Kidney (tissue), 14 donors: ENCODE results near the gene ATAD3A. TPM values are rescaled to one million over a fixed set of nuclear protein-coding genes. Genes with fewer than 3 reads are reported as not detected.

Experiments used
- DNase-seq, 5 donors: peaks; one replicate each; pipeline ENCODE4 v3.0.0-alpha.2; 2013 to 2020
- FAIRE-seq: peaks from 2 replicates; lab custom pipeline; 2012; peaks lifted over from hg19 to GRCh38; lab: Jason Lieb, UNC
- H3K27ac ChIP-seq, 2 donors: one replicate each; pipeline ENCODE4 v1.7.0; 2013; ENCODE audit warnings: low read depth in 2 of 2, low read length in 2 of 2, inconsistent platforms in 1 of 2
- H3K27me3 ChIP-seq: one replicate; pipeline ENCODE4 v1.7.1; 2013; ENCODE audit warnings: low read length, inconsistent platforms; ENCODE audit not compliant: control insufficient read depth, insufficient read depth
- H3K36me3 ChIP-seq, 3 donors: one replicate each; pipeline versions ENCODE4 v1.7.0 to v1.7.1; 2013; ENCODE audit warnings: low read length in 3 of 3, control low read depth in 1 of 3, inconsistent platforms in 1 of 3; ENCODE audit not compliant: insufficient read depth in 3 of 3, control insufficient read depth in 2 of 3
- H3K4me1 ChIP-seq, 3 donors: one replicate each; pipeline versions ENCODE4 v1.7.0 to v1.7.1; 2013; ENCODE audit warnings: low read length in 3 of 3, inconsistent platforms in 1 of 3, low read depth in 1 of 3; ENCODE audit not compliant: control insufficient read depth in 2 of 3, insufficient read depth in 2 of 3
- H3K4me3 ChIP-seq, 3 donors: one replicate each; pipeline versions ENCODE4 v1.7.0 to v1.8.1; 2013; ENCODE audit warnings: low read length in 3 of 3, control low read depth in 1 of 3, inconsistent platforms in 1 of 3
- H3K9ac ChIP-seq, 3 donors: one replicate each; pipeline versions ENCODE4 v1.7.0 to v1.7.1; 2013; ENCODE audit warnings: low read length in 3 of 3, control low read depth in 1 of 3, inconsistent platforms in 1 of 3
- H3K9me3 ChIP-seq, 3 donors: one replicate each; pipeline versions ENCODE4 v1.7.0 to v1.7.1; 2013; ENCODE audit warnings: low read length in 3 of 3, control low read depth in 1 of 3, inconsistent platforms in 1 of 3; ENCODE audit not compliant: control insufficient read depth in 2 of 3, insufficient read depth in 1 of 3
- CTCF ChIP-seq: IDR thresholded peaks from 3 replicates; pipeline ENCODE4 v1.5.1; 2012; ENCODE audit warnings: mild to moderate bottlenecking, moderate library complexity, borderline replicate concordance; ENCODE audit not compliant: insufficient read depth; ENCODE audit errors: extremely low read depth
- intact Hi-C: fragments of 100-400 bp; cut with DNase I; formaldehyde crosslinking; loops from one replicate; pipeline ENCODE4 v1.11.1; 2022
- polyA plus RNA-seq: library from polyadenylated mRNA; stranded (reverse); fragments of 350-450 nt; fragmentation: Illumina TruSeq; extraction: RNeasy Lipid Tissue Mini Kit (QIAGEN cat#74804); gene quantifications from one replicate; pipeline ENCODE4 v1.2.3, GENCODE V29; 2014; ENCODE audit warnings: low read depth, low replicate concordance; ENCODE audit not compliant: insufficient read depth
- total RNA-seq: library from RNA; stranded (reverse); fragmentation: NEBNext Ultra II Directional; extraction: Animal tissue kit (Norgen Biotek cat#: 25700); gene quantifications from one replicate; pipeline ENCODE4 v1.2.1, GENCODE V29; 2021
- donor health status: control.
- donor health status: control.
- donor health status: control.
- donor health status: control.
- donor health status: control.
- donor health status: DM: yes; HTN: yes; CAD: no.
- donor health status: Normal renal cell carcinoma (clear cell type).

Gene ATAD3A
- total and polyA plus RNA-seq, 2 donors from 2014 or later, result 17.5 to 19.1 TPM

- intact Hi-C loops, result no loop called here
- H3K27ac ChIP-seq, result no peak overlapping the region
- TF ChIP-seq CTCF, result no peak
- H3K36me3 ChIP-seq, result no peaks in the 10 kb centered on the region
- FAIRE-seq (no peak), DNase-seq (no peak)
- no peaks in the 10 kb centered on the region for H3K27me3 ChIP-seq
- H3K9me3 ChIP-seq, result no peaks in the 10 kb centered on the region
- H3K4me1 ChIP-seq, result no peaks in the 10 kb centered on the region
- no peak overlapping the region for H3K4me3 ChIP-seq
- no peak overlapping the region for H3K9ac ChIP-seq
These were observed 38.1 kb downstream of the ATAD3A start for GRCh38 chr1:1550087-1550486.

- Histone ChIP-seq H3K9me3 (no peaks in the 10 kb centered on the region), H3K27me3 (no peaks in the 10 kb centered on the region), H3K27ac (no peak overlapping the region), H3K4me1 (no peaks in the 10 kb centered on the region), H3K36me3 (no peaks in the 10 kb centered on the region), H3K9ac (no peak overlapping the region), H3K4me3 (no peak overlapping the region)
- peak in 2 of 5 donors; percentile 32 to 47 for DNase-seq
- no peak for TF ChIP-seq CTCF
- intact Hi-C loops, result no loop called here
- no peak for FAIRE-seq
These were observed 38.9 kb downstream of the ATAD3A start for GRCh38 chr1:1550591-1551432.

- no peak for FAIRE-seq
- Histone ChIP-seq H3K27me3 (no peaks in the 10 kb centered on the region), H3K27ac (no peak overlapping the region), H3K9ac (no peak overlapping the region), H3K9me3 (no peaks in the 10 kb centered on the region), H3K4me3 (no peak overlapping the region), H3K4me1 (no peaks in the 10 kb centered on the region), H3K36me3 (no peaks in the 10 kb centered on the region)
- intact Hi-C loops, result no loop called here
- DNase-seq, result no peak
- TF ChIP-seq CTCF, result no peak
These were observed 39.7 kb downstream of the ATAD3A start for GRCh38 chr1:1551524-1552262.
